Measurements from ENCODE around the gene PWWP2B. TPM values are rescaled to one million over a fixed set of nuclear protein-coding genes. Genes with fewer than 3 reads are reported as not detected.

Gene PWWP2B
- total RNA-seq, 4 donors from 2014 or later, result 14.9 to 27.3 (median 16.7) TPM

- TF ChIP-seq CTCF (IDR thresholded peaks at IDR 0.05) (no peak), POLR2A (IDR thresholded peaks at IDR 0.05) (peak in 3 of 4 donors; percentile 36 to 58 (median 36))
- no peak overlapping the region for H3K4me3 ChIP-seq
- no peaks in the 10 kb centered on the region for H3K9me3 ChIP-seq
- H3K36me3 ChIP-seq, result peaks cover 0 to 25% (median 0%) of the 10 kb centered on the region in 3 donors
- peak overlapping the region; percentile 77 to 93 (median 88) for H3K27ac ChIP-seq
- intact Hi-C loops (cut with DNase I), result no loop called here
- WGBS, 2 donors, result 25% methylated on average over 4 of the region's 18 CpGs; no CpG with 5 or more reads in 1 of the 2 donors
- DNase-seq, result no peak
- H3K4me1 ChIP-seq, result peaks cover 52 to 99% (median 68%) of the 10 kb centered on the region in 3 donors
- H3K27me3 ChIP-seq, result no peaks in the 10 kb centered on the region
Observed at GRCh38 chr10:132418527-132419416, 21.8 kb downstream of the PWWP2B start.

- intact Hi-C loops (cut with DNase I), result no loop called here
Observed at GRCh38 chr10:132419538-132420468, 22.8 kb downstream of the PWWP2B start.

GRCh38 chr10:132420469-132420980 lies 23.5 kb downstream of the PWWP2B start:
- H3K36me3 ChIP-seq, result peaks cover 0 to 18% (median 0%) of the 10 kb centered on the region in 3 donors
- no peaks in the 10 kb centered on the region for H3K9me3 ChIP-seq
- no peaks in the 10 kb centered on the region for H3K27me3 ChIP-seq
- H3K27ac ChIP-seq, result peak overlapping the region; percentile 77 to 93 (median 88)
- intact Hi-C loops (cut with DNase I), result no loop called here
- WGBS, 2 donors, result 46 to 47% methylated on average over 4 to 5 of the region's 8 CpGs
- no peak for DNase-seq
- TF ChIP-seq POLR2A (IDR thresholded peaks at IDR 0.05) (no peak), CTCF (IDR thresholded peaks at IDR 0.05) (no peak)
- H3K4me1 ChIP-seq, result peaks cover 55 to 96% (median 63%) of the 10 kb centered on the region in 3 donors
- H3K4me3 ChIP-seq, result no peak overlapping the region

More at GRCh38 chr10:132419538-132420468, 22.8 kb downstream of the PWWP2B start:
- no peak for DNase-seq
- peak overlapping the region; percentile 77 to 93 (median 88) for H3K27ac ChIP-seq
- WGBS, 2 donors, result 80 to 93% methylated on average over 6 to 8 of the region's 25 CpGs
- H3K4me3 ChIP-seq, result no peak overlapping the region
- H3K27me3 ChIP-seq, result no peaks in the 10 kb centered on the region
- TF ChIP-seq POLR2A (IDR thresholded peaks at IDR 0.05) (no peak), CTCF (IDR thresholded peaks at IDR 0.05) (no peak)
- peaks cover 0 to 25% (median 0%) of the 10 kb centered on the region in 3 donors for H3K36me3 ChIP-seq
- H3K9me3 ChIP-seq, result no peaks in the 10 kb centered on the region
- H3K4me1 ChIP-seq, result peaks cover 55 to 99% (median 63%) of the 10 kb centered on the region in 3 donors

GRCh38 chr10:132420981-132421846 lies 24.2 kb downstream of the PWWP2B start:
- TF ChIP-seq CTCF (IDR thresholded peaks at IDR 0.05) (no peak), POLR2A (IDR thresholded peaks at IDR 0.05) (peak in 1 of 4 donors; percentile 47)
- DNase-seq, result no peak
- Histone ChIP-seq H3K27me3 (no peaks in the 10 kb centered on the region), H3K36me3 (peaks cover 0 to 13% (median 0%) of the 10 kb centered on the region in 3 donors), H3K9me3 (no peaks in the 10 kb centered on the region), H3K4me3 (peak overlapping the region in 3 of 4 donors; percentile 9 to 46 (median 10)), H3K4me1 (peaks cover 55 to 89% (median 63%) of the 10 kb centered on the region in 3 donors), H3K27ac (peak overlapping the region; percentile 77 to 94 (median 92))
- 17 to 35% methylated on average over 6 to 8 of the region's 33 CpGs for WGBS, 2 donors
- intact Hi-C loops (cut with DNase I), result no loop called here

Data from esophagus squamous epithelium (tissue), 5 donors.